Limb (tissue), 2 donors: ENCODE measurements around the gene RPAIN.
"Not testable (repeated sequence)": the region's sequence is repeated elsewhere in the genome, so short reads cannot be mapped to it uniquely, and the experiment has no call there.

ENCODE experiments used
- DNase-seq, 2 donors: peaks; one replicate each; pipeline ENCODE4 v3.0.0-alpha.2; 2016; ENCODE audit errors: extremely low spot score in 2 of 2

The RPAIN gene

DNA sequence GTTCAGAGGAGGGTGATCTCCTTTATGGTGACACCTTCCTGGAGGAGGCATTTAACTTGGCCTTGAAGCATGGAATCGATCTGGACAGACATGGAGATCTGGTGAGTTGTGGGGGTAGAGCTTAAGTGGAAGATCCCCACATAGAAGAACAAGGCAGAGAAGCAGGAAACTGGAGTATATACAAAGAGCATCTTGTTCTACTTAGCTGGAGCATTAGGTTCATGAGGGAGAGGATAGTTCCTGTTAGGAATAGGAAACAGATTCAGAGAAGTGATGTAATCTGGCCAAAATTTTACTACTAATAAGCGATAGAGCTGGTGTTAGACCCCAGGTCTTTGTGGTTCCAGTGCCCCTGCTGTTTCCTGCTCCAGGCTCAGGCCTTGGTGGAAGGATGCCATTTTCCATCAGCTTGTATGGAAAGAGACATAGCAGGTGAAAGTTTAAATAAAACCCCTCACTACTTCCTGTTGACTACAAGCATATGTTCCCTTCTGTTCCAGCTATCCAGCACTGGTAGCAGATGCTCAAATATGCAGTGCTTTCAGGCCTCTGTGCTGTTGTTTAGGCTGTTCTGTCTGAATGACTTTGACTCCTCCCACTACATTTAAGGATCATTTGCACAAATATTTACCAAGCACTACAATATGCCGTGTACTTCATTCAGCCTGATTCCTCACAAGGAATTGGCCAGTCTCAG, 9.4 kb downstream of the RPAIN start:
- DNase-seq: no peak

DNA sequence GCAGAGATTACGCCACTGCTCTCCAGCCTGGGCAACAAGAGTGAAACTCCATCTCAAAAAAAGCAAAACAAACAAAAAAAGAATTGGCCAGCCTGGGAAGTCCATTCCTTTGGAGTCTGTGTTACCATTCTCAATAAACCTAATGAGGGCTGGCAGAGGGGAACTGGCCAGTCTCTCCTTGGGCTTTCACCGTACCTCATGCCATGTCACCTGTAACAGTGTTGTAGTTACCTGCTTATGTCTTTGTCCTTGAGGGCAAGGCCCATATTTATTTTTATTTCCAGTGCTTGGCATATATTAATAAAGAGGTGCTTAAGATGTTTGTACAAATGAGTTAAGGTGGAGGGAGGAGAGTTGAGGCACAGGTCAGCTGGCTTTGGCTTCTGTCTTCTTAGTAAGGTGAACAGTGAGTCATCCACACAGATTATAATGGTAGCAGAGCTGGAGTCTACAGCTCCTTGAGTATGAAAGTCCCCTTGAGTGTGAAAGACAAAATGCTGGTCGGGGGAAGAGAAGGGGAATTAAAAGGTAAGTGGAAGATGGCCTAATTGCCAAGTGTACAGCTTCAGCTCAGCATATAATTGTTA, 10.5 kb downstream of the RPAIN start:
- no peak for DNase-seq

DNA sequence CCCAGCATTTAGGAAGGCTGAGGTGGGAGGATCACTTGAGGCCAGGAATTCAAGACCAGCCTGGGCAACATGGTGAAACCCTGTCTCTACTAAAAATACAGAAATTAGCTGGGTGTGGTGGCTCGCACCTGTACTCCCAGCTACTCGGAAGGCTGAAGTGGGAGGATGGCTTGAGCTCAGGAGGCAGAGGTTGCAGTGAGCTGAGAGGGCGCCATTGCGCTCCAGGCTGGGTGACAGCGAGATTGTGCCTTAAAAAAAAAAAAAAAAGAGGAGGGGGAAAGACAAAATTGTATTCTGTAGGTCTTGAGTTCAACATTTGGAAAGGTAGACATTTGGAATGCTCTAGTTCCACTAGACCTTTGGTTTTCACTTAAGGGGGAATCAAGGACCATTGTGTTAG, 11.3 kb downstream of the RPAIN start:
- not testable (repeated sequence) for DNase-seq

DNA sequence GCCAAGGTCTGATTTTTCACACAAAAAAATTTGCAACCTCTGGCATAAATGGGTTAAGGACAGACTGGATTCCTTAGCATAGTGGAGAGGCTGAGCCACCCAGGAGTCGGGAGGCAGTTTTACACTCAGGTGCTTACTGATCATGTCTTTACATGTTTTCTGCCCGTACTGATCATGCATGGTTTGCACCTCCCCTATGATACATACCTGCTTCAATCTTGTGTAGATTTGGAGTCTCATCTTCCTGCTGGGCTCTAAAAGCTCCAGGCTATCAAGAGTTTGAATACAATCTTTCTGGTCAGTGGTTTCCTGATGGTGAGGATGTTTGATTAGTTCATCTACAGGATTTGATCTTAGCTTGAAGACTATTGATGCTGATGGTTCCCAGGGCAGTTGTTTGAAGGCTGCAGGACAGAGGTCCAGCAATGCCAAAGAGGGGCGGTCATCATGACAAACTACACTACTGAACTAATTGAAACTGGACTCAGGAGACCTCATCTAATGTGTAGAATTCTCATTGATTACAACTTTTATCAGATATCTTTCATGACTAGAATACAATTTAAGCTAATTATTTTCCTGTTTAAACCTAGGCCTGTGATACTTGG, 12.1 kb downstream of the RPAIN start:
- no peak for DNase-seq

DNA sequence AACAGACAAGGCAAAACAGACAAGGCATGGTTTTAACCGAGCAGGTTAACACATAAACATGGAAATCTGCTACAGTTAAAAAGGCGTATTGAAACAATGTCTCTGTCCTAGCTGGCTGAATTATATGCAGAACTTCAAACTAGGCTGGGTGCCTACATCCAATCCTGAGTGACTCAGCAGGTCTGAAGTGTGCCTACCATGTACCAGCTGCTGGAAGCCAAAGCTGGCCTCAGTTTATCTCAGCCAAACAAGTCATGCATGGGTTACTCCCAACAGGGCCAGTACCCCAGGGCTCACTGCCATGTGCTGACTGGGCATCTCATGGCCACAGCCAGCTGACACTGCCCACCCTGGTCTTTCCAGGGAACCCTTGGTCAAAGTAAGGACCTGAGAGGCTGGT, 15.0 kb downstream of the RPAIN start:
- DNase-seq: no peak

DNA sequence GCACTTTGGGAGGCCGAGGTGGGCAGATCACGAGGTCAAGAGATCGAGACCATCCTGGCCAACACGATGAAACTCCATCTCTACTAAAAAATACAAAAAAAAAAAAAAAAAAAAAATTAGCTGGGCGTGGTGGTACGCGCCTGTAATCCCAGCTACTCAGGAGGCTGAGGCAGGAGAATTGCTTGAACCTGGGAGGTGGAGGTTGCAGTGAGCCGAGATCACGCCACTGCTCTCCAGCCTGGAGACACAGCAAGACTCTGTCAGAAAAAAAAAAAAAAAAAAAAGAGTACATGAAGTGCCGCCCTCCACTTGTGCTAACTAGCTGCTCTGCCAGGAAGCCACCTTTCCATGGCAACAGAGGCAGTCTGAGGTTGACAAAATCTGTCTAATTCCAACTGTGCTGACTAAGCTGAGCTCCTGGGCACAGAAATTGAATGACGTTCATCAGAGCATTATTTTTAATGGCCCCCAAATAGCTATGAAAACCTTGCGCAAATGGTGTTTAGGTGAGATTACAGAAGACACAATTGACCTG, 15.9 kb downstream of the RPAIN start:
- not testable (repeated sequence) for DNase-seq

DNA sequence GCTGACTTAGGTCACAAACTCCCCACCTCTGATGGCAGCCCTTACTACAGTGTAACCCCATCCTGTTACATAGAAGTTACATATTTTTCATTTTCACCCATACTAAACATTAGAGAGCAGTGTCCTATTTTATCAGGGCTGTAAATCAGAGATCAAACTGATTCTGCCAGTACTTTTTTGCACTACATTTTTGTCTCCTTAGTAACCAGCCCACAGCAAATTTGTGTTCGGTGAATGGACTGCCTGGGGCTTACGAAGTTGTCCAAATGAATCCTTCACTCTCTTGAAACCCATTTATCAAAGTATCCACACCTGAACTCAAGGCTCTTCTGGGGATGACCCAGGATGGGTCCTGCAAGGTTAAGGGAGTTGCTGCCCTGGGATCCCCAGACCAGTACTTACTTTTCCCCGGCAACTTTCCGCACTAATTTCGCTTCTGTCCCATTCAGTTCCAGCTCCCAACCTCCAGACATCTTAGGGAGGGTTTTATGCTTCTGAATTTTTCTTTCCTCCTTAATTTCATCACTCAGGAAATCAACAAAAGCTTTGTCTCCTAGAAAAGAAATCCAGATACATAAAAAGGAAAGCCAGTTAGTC, 17.8 kb downstream of the RPAIN start:
- DNase-seq: no peak

DNA sequence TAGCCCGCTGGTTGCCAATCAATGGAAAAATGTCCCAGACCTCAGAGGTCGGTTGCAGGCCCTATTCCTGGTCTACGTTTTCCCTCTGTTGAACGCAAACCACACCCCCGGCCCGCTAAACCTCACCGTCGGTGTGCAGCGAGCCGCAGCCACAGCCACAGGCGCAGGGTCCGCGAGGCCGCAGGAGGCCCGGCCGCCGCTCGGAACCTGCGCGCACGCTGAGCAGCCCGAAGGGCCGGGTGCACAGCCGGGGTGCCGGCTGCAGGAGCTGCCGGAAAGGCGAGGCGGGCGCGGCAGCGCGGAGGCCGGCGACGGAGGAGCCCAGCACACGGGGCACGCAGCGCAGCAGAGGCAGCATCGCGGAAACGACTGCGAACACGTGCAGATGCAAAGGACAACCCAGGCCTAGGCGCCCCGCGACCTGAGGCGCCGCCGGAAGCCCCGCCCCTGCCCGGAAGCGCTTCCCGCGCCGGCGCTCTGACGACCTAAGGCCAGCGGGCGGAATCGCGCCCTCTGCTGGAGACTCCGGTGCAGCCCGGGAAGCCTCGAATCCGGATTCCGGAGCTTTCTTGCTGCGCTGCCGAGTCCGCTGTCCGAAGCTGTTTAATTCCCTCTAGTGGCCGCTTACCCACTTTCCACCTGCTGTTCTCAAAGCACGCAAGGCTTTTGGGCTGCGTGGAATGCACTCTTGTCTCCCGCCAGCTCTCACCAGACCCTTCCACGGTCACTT, 18.9 kb downstream of the RPAIN start, which contains the start of gene C1QBP:
TSS of gene C1QBP (minus strand) at position 440 of the 730 bp plus-strand sequence. CDS start at position 358, 82 bp downstream.
- DNase-seq: peak; percentile 94

DNA sequence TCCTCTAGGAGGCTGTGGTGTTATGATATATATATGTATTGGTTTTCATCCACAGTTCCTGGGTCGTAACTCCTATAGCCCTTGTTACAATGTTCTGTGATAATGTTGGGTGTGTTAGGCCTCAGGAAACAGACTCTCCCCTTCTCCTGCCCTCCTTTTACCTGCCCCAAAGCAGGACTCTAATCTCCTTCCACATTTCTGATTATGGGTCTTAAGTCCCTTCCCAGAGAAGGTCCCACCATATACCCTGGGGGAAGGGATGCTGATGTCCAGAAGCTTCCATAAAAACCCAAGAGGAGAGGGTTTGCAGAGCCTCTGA, 19.4 kb downstream of the RPAIN start:
- no peak for DNase-seq

DNA sequence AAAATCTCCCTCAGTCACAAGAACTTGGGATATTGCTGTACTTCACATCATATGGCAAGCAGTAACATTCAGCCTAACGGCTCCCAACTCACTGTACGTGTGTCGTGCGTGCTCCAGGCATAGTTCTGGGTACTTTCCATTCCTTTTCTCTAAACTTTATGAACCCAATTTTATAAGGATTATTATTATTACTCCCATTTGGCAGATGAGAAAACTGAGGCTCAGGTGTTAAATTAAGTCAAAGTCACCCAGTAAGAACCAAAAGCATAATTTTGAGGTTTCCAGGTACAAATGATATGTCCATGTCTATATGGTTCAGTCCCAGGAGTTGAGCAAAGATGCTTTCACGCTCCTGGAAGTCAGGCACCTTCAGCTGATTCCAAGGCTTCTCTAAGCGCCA, 23.7 kb downstream of the RPAIN start:
- no peak for DNase-seq

DNA sequence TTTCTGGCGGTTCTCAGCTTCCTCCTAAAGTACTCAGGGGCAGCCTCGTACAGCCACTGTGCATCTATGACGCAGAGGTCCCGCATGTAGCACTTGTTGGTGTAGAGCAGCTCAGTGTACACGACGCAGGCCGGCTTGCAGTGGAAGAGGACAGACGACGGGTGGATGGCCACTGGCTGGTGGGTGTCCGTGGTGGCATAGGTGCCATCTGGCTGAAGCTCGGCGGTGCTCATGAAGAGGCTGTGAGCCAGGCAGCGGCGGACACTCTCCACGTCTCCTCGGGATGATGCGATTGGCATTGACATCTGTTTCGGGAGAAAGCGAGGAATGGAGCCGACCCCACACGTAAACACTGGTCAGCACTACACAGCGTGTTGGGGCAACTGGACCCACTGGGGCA, 24.2 kb downstream of the RPAIN start:
- DNase-seq: no peak

DNA sequence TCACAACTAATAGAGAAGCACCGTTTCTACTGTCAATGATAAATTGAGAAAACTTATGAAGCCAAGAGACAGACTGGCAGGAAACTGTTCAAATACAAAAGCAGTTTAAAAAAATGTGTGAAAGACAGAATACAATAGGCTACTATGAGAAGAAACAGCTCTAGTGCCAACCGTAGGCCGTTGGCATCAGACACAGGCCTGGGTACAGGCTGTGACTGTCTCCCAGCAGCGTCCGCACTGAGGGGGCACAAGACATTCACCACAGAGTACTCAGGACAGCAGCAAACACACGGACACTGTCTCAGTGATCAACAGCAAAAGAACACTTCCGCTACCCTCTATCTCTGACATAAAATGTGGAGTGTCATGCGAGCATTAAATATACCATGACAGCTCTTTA, 26.8 kb downstream of the RPAIN start:
- DNase-seq: no peak

DNA sequence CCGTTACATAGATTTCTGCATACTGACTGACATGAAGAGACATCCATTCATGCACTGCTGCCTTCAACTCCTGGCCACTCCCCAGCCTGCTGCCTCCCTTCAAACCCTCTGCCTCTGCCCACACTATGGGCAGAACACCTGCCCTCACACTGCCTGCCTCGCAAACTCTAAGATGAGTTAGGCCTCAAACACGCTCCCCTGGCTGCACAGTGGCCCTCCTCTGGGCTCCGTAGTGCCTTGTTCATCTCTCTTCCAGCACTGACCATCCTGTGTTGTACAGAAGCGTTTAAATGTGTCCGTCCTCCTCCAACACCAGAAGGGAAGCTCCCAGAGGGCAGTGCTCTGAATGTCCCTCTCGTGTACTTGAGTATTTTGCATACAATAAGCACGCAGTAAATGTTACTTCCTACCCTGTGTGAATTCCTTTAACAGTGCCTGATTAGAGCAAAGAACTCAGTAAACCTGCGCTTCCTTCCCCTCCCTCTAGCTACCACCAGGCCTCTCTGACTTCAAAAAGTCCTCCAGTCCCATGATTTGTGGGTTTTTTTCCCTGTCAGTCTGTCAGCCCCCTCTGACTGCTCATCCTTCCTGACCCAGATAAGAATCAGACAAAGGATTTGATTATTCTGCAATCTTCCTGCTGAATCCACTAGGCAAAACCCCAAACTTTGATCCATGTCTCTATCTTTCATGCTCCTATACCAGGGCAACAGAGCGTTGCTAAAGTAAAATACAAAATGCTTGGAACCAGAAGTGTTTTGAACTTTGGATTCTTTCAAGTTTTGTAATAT, 44.9 kb downstream of the RPAIN start:
- DNase-seq: no peak

DNA sequence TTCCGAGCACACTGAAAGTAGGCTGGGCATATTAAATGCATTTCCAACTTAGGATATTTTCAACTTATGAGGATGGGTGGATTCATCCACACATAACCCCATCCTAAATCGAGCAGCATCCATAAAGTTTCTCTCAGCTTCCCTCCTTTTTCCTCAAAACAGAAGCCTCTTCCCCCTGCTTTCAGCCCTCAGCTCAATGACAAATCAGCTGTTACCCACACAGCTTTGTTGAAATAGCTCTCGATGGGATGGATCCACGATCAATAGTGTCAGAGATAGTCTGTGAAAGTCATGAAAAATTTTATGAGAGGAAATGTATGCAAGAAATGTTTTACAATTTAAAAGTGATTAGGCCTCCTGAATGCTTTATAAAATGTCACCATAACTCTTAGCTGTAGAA, 46.3 kb downstream of the RPAIN start:
- DNase-seq: no peak

DNA sequence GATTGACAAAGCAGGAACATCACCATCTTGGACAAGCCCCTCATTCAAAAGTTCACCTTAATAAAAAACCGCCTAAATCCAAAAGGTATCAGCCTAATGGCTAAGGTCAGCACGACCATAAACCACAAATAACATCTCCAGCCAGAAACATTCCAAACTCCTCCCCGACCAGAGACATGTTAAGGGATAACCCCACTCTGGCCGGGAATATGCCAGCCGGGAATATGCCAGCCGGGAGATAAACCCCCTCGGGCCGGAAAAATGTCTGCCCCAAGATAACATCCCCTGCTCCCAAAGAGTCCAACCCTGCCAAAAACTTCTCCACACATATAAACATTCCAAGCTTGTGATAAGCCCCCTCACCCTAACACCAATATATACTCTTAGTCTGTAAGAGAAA, 47.4 kb downstream of the RPAIN start:
- DNase-seq: no peak

DNA sequence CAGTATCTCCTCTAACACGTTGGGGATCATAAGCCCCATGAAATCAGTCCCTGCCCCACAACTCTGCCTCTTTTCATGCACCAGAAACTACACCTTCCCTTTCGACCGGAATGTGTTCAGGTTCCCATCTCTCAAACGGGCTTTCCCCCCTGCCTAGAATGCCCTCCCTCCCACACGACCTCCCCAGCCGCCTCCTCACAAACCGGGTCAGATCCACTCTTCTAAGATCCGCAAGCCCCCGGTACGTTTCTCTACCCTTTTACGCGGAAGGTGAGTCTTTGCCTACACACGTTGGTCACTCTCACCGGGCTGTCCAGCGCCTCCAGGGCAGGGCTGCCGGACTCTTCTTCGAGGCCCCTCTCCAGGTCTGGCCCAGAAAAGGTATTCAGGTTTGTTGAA, 48.1 kb downstream of the RPAIN start:
- DNase-seq: no peak

DNA sequence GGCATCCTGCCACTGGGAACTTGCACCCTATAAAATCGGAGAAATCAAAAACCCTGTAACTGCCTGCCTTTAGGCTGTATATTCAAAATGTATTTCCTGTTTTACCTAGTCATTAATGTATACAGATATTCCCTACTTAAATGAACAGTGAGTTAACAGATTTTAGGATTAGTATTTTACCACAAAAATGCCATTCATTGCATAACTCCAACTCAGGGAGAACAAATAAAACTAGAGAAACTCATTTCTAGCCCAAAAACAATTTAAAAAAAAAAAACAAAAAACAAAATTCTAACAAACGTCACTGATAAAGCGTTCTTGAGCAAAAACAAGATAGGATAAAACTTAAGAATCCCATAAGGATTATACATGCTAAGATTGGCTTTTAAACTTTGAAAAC, 52.5 kb downstream of the RPAIN start:
- DNase-seq: no peak

DNA sequence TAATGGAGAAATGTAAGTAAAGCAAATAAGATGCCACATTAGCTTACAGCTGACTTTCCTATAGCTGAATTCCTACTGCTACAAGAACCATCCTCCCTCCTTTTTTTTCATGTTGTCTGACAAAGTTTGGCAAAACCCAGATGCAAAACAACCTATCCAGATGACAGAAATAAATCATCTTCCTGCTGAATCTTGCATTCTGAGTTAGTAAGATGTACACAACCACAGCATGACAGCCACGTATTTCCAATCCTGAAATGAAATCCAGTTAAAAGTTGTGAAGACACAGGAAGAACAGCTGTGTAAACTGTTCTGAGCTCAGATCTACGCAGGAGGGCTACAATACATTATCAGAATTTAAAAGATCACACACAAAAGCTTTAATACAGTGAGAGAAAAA, 53.9 kb downstream of the RPAIN start:
- DNase-seq: no peak

DNA sequence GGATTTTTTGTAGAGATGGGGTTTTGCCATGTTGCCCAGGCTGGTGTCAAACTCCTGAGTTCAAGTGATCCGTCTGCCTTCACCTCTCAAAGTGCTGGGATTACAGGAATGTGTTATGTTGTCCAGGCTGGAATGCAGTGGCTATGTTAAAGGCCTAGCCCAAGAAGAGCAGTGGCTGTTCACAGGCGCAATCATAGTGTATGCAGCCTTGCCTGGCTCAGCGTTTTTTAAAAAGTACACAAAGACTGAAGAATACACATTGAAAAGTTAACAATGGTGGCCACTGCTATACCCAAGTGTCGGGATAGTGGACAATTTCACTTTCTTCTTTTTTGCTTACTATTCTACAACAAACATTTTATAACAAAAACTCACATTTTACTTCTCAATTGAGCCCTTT, 59.0 kb downstream of the RPAIN start:
- DNase-seq: no peak

DNA sequence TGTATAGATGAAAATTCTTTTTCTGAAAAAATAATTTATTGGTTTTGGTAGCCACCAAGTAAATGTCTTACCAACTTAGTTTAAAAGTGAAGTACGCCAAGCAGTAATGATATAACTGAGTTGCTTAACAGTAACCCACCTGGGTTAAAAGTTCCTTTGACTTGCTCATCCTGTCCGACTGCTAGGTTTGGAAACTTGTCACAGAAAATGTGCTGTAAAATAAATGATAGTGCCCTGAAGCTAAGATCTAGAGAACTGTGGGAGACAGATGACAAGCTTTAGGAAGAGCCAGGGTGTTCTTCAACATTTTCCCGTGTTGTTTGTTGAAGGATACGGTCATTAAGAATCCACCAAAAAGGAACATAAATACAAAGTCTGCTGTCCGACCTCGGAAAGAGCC, 61.0 kb downstream of the RPAIN start:
- DNase-seq: no peak

DNA sequence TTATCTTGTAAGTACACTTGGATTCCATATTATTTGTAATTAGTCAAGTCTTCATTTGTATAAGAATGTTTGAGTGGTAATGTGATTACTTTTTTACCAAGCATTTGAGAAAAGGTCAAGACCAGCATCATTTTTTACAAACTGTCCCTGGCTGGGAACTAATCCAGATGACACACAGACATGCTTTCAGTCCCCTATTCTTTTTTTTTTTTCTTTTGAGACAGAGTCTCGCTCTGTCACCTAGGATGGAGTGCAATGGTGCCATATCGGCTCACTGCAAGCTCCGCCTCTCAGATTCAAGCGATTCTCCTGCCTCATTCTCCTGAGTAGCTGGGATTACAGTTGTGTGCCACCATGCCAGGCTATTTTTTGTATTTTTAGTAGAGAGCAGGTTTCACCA, 61.5 kb downstream of the RPAIN start:
- DNase-seq: no peak
